H4 (cell line): ENCODE results near the gene WDR88. TPM values are rescaled to one million over a fixed set of nuclear protein-coding genes. Genes with fewer than 3 reads are reported as not detected.
"Not testable (repeated sequence)": the region's sequence is repeated elsewhere in the genome, so short reads cannot be mapped to it uniquely, and the experiment has no call there.

Source experiments
- DNase-seq: peaks from one replicate; pipeline ENCODE4 v3.0.0-alpha.2; 2015; ENCODE audit warnings: low spot score
- total RNA-seq: library from RNA; depleted of rRNA; stranded (reverse); fragments of >200 nt; shearing (Covaris generic); gene quantifications from 2 replicates; pipeline ENCODE4 v1.2.3, GENCODE V29; 2014

Gene WDR88
- total RNA-seq, 1 experiment from 2014 or later: not detected

- no peak for DNase-seq
These were observed 65.7 kb downstream of the WDR88 start for GRCh38 chr19:33197591-33198000.

GRCh38 chr19:33198169-33198568 lies 66.3 kb downstream of the WDR88 start:
- DNase-seq: no peak

GRCh38 chr19:33199441-33200265 lies 67.7 kb downstream of the WDR88 start:
- DNase-seq: no peak

- DNase-seq: no peak
These were observed 69.6 kb downstream of the WDR88 start for GRCh38 chr19:33201473-33201872.

GRCh38 chr19:33201886-33202545 lies 70.1 kb downstream of the WDR88 start:
- DNase-seq: no peak

- DNase-seq: no peak
These were observed 70.9 kb downstream of the WDR88 start for GRCh38 chr19:33202546-33203507.

GRCh38 chr19:33203529-33203928 lies 71.6 kb downstream of the WDR88 start:
- DNase-seq: no peak

- no peak for DNase-seq
These were observed 72.4 kb downstream of the WDR88 start for GRCh38 chr19:33204136-33204973.

- DNase-seq: no peak
These were observed 73.2 kb downstream of the WDR88 start for GRCh38 chr19:33205110-33205509.

- no peak for DNase-seq
These were observed 73.8 kb downstream of the WDR88 start for GRCh38 chr19:33205531-33206260.

GRCh38 chr19:33206261-33207039 lies 74.5 kb downstream of the WDR88 start:
- DNase-seq: no peak

GRCh38 chr19:33207040-33207620 lies 75.2 kb downstream of the WDR88 start:
- no peak for DNase-seq

- DNase-seq: no peak
These were observed 76.0 kb downstream of the WDR88 start for GRCh38 chr19:33207903-33208302.

- DNase-seq: no peak
These were observed 76.5 kb downstream of the WDR88 start for GRCh38 chr19:33208371-33208895.

GRCh38 chr19:33208904-33209849 lies 77.3 kb downstream of the WDR88 start:
- no peak for DNase-seq

- not testable (repeated sequence) for DNase-seq
These were observed 77.9 kb downstream of the WDR88 start for GRCh38 chr19:33209850-33210230.

GRCh38 chr19:33210266-33210940 lies 78.5 kb downstream of the WDR88 start:
- DNase-seq: no peak
